Lower lobe of right lung (tissue), 2 donors: ENCODE measurements around the gene ARFIP2. TPM values are rescaled to one million over a fixed set of nuclear protein-coding genes. Genes with fewer than 3 reads are reported as not detected.

ENCODE experiments used
- ATAC-seq, 2 donors: fragments of 200-7000 bp; cut with Tn5 transposase; one replicate each; pipeline ENCODE4 v1.9.1; 2020 to 2022; ENCODE audit warnings: mild to moderate bottlenecking in 2 of 2, moderate library complexity in 2 of 2
- DNase-seq: peaks from one replicate; pipeline ENCODE4 v3.0.0-alpha.2; 2020
- H3K27ac ChIP-seq: fragments of 200-600 bp; one replicate; pipeline ENCODE4 v1.8.0; 2022
- H3K27me3 ChIP-seq: fragments of 200-600 bp; one replicate; pipeline ENCODE4 v1.8.0; 2022; ENCODE audit warnings: low read depth
- H3K36me3 ChIP-seq: fragments of 200-600 bp; one replicate; pipeline ENCODE4 v1.8.0; 2022; ENCODE audit warnings: mild to moderate bottlenecking
- H3K4me1 ChIP-seq: fragments of 200-600 bp; one replicate; pipeline ENCODE4 v1.8.0; 2022
- H3K4me3 ChIP-seq: fragments of 200-600 bp; one replicate; pipeline ENCODE4 v1.8.0; 2022; ENCODE audit warnings: mild to moderate bottlenecking
- H3K9me3 ChIP-seq: fragments of 200-600 bp; one replicate; pipeline ENCODE4 v1.8.0; 2022
- intact Hi-C: fragments of 100-400 bp; cut with DNase I; formaldehyde crosslinking; loops from one replicate; pipeline ENCODE4 v1.11.0; 2022
- total RNA-seq: library from RNA; stranded (reverse); fragmentation: NEBNext Ultra II Directional; extraction: Animal tissue kit (Norgen Biotek cat#: 25700); gene quantifications from one replicate; pipeline ENCODE4 v1.2.1, GENCODE V29; 2021
- TF ChIP-seq, protein P1 (sequence below): fragments of 200-600 bp; IDR thresholded peaks from one replicate; pipeline ENCODE4 v1.8.0; 2022; ENCODE audit warnings: antibody characterized with exemption, mild to moderate bottlenecking
- donor health status: DM: no; HTN: yes; CAD: no; lungs with severe emphysema.

The ARFIP2 gene
- total RNA-seq, 1 donor from 2014 or later, result 38.8 TPM

- intact Hi-C loops, result loop anchor here (5.0 kb wide), 1 partner anchor 64 kb away; no protein-coding TSS in a partner anchor
- H3K36me3 ChIP-seq, result no peaks in the 10 kb centered on the region
Measured at GRCh38 chr11:6440906-6441358, 40.2 kb downstream of the ARFIP2 start, which contains the start of gene HPX. TSS of gene HPX (minus strand) at chr11:6440987. CDS start at chr11:6440963, 24 bp downstream.

GRCh38 chr11:6438979-6439571, 42.1 kb downstream of the ARFIP2 start:
- Histone ChIP-seq H3K27me3 (no peaks in the 10 kb centered on the region), H3K4me3 (no peak overlapping the region), H3K36me3 (no peaks in the 10 kb centered on the region), H3K27ac (no peak overlapping the region), H3K9me3 (no peaks in the 10 kb centered on the region), H3K4me1 (peaks cover 16% of the 10 kb centered on the region)
- DNase-seq (no peak), ATAC-seq (peak; percentile 48 to 70)
- TF ChIP-seq, protein P1, sequence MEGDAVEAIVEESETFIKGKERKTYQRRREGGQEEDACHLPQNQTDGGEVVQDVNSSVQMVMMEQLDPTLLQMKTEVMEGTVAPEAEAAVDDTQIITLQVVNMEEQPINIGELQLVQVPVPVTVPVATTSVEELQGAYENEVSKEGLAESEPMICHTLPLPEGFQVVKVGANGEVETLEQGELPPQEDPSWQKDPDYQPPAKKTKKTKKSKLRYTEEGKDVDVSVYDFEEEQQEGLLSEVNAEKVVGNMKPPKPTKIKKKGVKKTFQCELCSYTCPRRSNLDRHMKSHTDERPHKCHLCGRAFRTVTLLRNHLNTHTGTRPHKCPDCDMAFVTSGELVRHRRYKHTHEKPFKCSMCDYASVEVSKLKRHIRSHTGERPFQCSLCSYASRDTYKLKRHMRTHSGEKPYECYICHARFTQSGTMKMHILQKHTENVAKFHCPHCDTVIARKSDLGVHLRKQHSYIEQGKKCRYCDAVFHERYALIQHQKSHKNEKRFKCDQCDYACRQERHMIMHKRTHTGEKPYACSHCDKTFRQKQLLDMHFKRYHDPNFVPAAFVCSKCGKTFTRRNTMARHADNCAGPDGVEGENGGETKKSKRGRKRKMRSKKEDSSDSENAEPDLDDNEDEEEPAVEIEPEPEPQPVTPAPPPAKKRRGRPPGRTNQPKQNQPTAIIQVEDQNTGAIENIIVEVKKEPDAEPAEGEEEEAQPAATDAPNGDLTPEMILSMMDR, result peak; percentile 66
- intact Hi-C loops, result no loop called here

More at GRCh38 chr11:6440906-6441358, 40.2 kb downstream of the ARFIP2 start, which contains the start of gene HPX:
- Histone ChIP-seq H3K27ac (no peak within 1 kb of the TSS), H3K4me1 (peaks cover 16% of the 10 kb centered on the region), H3K27me3 (no peaks in the 10 kb centered on the region), H3K9me3 (no peaks in the 10 kb centered on the region), H3K4me3 (no peak within 1 kb of the TSS)
- TF ChIP-seq, protein P1, result no peak
- DNase-seq (no peak), ATAC-seq (no peak)

- Histone ChIP-seq H3K9me3 (no peaks in the 10 kb centered on the region), H3K4me1 (peaks cover 16% of the 10 kb centered on the region), H3K27me3 (no peaks in the 10 kb centered on the region), H3K4me3 (no peak overlapping the region), H3K36me3 (no peaks in the 10 kb centered on the region), H3K27ac (no peak overlapping the region)
- ATAC-seq, result peak; percentile 43 to 54
- TF ChIP-seq, protein P1, result no peak
- intact Hi-C loops, result no loop called here
- no peak for DNase-seq
Measured at GRCh38 chr11:6437993-6438392, 43.1 kb downstream of the ARFIP2 start.

- DNase-seq (no peak), ATAC-seq (no peak)
- Histone ChIP-seq H3K36me3 (no peaks in the 10 kb centered on the region), H3K4me3 (no peak overlapping the region), H3K27me3 (no peaks in the 10 kb centered on the region), H3K4me1 (peaks cover 16% of the 10 kb centered on the region), H3K27ac (no peak overlapping the region), H3K9me3 (no peaks in the 10 kb centered on the region)
- TF ChIP-seq, protein P1, result no peak
- intact Hi-C loops, result no loop called here
Measured at GRCh38 chr11:6437423-6437822, 43.7 kb downstream of the ARFIP2 start.

DNA sequence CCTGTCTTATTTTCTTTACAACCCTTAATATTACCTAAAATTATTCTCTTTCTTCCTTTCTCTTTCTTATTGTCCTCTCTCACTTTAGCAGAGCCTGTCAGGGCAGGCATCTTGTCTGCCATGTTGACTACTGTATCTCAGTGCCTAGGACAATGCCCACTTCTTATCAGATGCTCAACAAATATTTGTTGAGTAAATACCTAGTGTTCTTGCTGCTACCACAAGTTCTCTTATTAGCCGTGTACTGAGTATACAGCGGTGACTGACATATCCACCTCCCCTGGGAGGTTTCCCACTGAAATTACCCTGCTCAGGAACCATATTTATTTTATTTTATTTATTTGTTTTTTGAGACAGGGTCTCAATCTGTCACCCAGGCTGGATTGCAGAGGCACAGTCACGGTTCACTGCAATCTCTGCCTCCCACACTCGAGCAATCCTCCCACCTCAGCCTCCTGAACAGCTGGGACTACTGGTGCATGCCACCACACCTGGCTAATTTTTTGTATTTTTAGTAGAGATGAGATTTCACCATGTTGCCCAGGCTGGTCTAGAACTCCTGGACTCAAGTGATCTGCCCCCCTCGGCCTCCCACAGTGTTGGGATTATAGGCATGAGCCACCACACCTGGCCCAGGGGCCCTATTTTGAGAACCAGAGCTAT, 47.0 kb downstream of the ARFIP2 start:
- ATAC-seq (no peak), DNase-seq (no peak)
- Histone ChIP-seq H3K27me3 (no peaks in the 10 kb centered on the region), H3K27ac (no peak overlapping the region), H3K4me3 (no peak overlapping the region), H3K9me3 (no peaks in the 10 kb centered on the region), H3K36me3 (no peaks in the 10 kb centered on the region), H3K4me1 (peaks cover 6% of the 10 kb centered on the region)
- intact Hi-C loops, result no loop called here
- TF ChIP-seq, protein P1, result no peak
